ENCODE data around the gene MROH9.

DNA sequence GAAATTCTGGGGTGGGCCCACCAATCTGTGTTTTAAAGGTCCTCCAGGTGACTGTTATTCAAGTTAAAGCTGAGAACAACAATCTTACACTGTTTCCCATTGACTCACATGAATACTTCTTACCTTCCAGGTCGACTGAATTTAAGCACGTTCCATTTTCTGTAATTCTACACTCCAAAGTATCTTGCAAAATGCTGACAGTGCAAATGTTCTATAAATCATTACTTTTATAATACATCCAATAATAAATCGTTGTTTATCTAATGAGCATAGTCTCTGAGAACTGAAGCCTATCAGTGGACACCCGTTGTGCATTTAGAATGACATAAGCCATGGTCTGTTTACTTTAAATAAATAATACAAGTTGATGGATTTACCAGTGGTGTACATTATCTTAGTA lies 79.5 kb downstream of the MROH9 start:
- TF ChIP-seq EZH2 (IDR thresholded peaks at IDR 0.05; ENCODE audit: insufficient read depth, poor library complexity, severe bottlenecking) (no peak), EZH2phosphoT487 (IDR thresholded peaks at IDR 0.05; ENCODE audit: insufficient read depth, low read depth) (no peak)
